Sciatic nerve (tissue), 2 donors: ENCODE results near the gene GRK6. TPM values are rescaled to one million over a fixed set of nuclear protein-coding genes. Genes with fewer than 3 reads are reported as not detected.

Experiments used
- ATAC-seq: fragments of 200-7000 bp; cut with Tn5 transposase; one replicate; pipeline ENCODE4 v1.9.1; 2020; ENCODE audit warnings: mild to moderate bottlenecking, moderate library complexity
- DNase-seq: peaks from one replicate; pipeline ENCODE4 v3.0.0-alpha.2; 2020; ENCODE audit warnings: low spot score
- intact Hi-C: fragments of 100-400 bp; cut with DNase I; formaldehyde crosslinking; loops from one replicate; pipeline ENCODE4 v1.14.2; 2022
- total RNA-seq: library from RNA; stranded (reverse); fragmentation: NEBNext Ultra II Directional; extraction: Animal tissue kit (Norgen Biotek cat#: 25700); gene quantifications from one replicate; pipeline ENCODE4 v1.2.1, GENCODE V29; 2021
- donor health status: DM: no; HTN: no; CAD: no.
- donor health status: DM: no; HTN: no; CAD: no.

Gene GRK6
- 25.0 TPM for total RNA-seq

DNA sequence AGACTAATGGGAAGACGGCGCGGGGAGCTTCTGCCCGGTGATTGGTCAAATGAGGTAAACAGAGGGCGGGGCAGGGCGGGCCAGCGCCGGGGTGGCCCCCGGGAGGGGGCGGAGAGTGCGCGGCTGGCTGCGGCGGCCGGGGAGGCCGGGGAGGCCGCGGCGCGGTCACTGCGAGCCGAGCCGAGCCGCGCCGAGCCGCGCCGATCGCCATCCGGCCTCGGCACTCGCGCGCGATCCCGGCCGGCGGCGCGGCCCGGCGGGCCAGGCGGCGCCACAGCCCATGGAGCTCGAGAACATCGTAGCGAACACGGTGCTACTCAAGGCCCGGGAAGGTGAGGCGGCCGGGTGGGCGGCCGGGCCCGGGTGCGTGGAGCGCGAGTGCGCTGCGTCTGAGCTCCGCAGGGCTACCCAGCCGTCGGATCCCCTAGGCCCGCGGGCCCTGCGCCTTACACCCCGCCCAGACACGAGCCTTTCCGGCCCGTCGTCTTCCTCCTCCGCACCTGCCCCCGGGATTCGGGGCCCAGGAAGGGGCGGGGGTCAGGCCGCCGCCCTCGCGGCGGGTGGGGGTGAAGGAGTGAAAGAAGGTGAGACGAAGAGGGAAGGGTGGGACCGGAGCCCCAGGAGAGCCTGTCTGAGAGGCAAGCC lies at the start of gene GRK6:
Gene GRK6, plus strand, starts transcription at position 111 of the 645 bp plus-strand sequence. Its CDS starts 170 bp downstream, at position 281.
- intact Hi-C loops: no loop called here
- ATAC-seq (no peak), DNase-seq (peak; percentile 75)

GRCh38 chr5:177377851-177378776 lies 48.4 kb upstream of the GRK6 start:
- intact Hi-C loops: no loop called here
- DNase-seq (no peak), ATAC-seq (no peak)

DNA sequence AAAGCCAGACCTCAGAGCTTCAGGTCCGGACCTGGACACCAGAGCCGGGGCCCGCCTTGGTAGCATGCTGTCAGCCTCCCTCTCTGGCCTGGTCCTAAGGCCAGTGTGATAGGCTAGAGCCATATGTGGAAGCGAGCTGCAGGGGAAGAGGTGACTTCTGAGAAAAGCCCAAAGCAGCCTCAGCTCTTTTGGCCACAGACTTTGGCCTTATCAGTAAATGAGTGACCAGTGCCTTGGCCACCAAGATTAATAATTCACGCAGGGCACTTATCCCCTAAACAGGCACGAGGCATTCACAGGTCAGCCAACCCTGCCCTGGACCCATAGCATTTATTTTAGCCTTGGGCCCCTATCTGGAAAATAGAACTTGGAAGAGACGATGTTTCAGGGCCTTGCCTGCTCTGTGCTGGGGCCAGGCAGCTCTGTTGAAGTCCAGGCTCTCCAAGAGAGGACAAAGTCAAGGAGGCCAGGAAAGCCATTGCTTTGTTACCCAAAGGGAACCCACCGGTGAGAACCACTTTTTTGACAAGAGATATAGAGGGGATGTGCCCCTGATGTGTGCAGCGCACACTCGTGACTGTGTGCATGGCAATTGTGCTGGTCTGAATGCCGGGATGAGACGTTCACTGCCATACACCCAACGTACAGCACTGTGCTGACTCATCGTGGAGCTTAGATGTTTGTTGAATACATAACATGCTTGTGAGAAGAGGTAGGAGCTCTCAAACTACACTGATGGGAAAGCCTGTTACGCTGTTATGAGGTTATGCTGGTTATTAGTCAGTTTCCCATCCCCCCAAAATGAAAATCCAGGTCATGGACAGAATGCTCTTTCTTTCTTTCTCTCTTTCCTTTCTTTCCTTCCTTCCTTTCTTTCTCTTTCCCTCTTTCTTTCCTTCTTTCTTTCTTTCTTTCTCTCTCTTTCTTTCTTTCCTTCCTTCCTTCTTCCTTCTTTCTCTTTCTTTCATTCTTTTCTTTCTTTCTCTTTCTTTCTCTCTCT lies 47.3 kb upstream of the GRK6 start:
- no peak for ATAC-seq
- intact Hi-C loops: no loop called here
- no peak for DNase-seq

GRCh38 chr5:177380805-177381126 lies 45.7 kb upstream of the GRK6 start:
- DNase-seq (no peak), ATAC-seq (no peak)
- intact Hi-C loops: no loop called here

GRCh38 chr5:177382423-177383029 lies 44.0 kb upstream of the GRK6 start:
- DNase-seq: no peak
- ATAC-seq: no peak
- intact Hi-C loops: no loop called here

DNA sequence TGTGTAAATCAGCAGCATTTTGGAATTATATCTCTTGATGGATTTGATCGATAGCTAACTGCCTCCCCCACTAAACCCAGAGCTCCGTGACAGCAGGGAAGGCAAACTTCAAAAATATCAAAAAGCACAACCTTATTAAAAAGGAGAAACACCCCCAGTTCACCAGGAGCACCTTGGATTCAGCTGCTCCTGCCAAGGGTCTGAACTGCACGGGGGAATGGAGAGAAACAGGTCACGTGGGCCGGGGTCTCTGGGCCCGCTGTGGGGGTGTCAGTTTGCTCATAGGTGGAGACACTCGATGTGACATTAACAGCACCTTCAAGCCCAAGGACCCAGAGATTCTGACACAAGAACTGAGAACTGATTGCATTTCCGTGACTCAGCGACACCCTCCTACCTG lies 43.3 kb upstream of the GRK6 start:
- no peak for DNase-seq
- ATAC-seq: no peak
- intact Hi-C loops: no loop called here

GRCh38 chr5:177384134-177384533 lies 42.3 kb upstream of the GRK6 start, which contains the start of gene SLC34A1:
TSS of gene SLC34A1 (plus strand) at chr5:177384434. CDS start at chr5:177385742, 1,308 bp downstream.
- ATAC-seq: no peak
- DNase-seq: no peak
- intact Hi-C loops: no loop called here

DNA sequence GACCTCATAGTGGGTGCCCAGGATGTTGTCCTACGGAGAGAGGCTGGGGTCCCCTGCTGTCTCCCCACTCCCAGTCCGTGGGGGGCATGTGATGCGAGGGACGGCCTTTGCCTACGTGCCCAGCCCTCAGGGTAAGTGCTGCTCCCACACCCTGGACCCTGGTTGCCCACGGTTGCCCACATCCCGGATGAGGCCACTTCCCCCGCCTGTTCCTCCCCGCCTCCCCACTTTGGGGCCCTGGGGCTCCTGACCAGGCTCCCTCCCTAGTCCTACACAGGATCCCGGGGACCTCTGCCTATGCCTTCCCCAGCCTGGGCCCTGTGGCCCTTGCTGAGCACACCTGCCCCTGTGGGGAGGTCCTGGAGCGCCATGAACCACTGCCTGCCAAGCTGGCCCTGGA lies 40.8 kb upstream of the GRK6 start:
- ATAC-seq (no peak), DNase-seq (no peak)
- intact Hi-C loops: no loop called here

DNA sequence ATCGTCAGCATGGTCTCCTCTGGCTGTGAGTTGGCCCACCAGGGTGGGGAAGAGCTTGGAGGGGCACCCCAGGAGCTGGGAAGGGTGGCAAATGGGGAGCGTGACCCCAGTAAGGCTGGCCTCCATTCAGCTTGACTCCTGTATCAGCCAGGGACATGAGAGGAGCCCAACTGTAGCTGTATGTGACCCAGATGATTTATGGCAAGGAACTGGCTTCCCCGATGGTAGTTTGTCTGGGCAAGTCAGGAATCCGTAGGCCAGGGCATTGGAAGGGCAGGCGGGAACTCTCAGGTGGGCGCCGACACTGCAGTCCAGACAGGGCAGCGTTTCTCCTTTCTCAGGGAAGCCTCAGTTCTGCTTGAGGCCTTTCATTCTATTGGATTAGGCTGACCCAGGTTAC lies 39.9 kb upstream of the GRK6 start:
- DNase-seq (no peak), ATAC-seq (no peak)
- intact Hi-C loops: no loop called here

DNA sequence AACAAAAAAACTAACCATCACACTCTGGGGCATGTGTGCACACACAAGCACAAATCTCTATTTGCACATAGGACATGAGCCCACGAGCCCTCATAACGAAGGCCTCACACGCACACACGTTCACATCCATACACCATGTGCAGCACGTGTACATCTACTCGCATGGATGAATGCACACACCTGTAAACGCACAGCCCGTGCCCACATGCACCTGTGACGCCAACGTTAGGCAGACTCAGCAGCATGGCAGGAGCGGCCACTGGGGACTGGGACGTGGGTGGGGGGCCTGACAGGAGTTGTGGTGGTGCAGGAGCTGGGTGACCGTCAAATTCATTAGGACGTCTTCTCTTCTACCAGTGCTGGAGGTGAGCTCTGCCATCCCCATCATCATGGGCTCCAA lies 39.1 kb upstream of the GRK6 start:
- ATAC-seq (no peak), DNase-seq (no peak)
- intact Hi-C loops: no loop called here

- DNase-seq (no peak), ATAC-seq (no peak)
- intact Hi-C loops: no loop called here
Observed at GRCh38 chr5:177388521-177389052, 37.9 kb upstream of the GRK6 start.

GRCh38 chr5:177389241-177390169 lies 37.0 kb upstream of the GRK6 start:
- DNase-seq: no peak
- intact Hi-C loops: loop anchor here (5.0 kb wide), 1 partner anchor 113 kb away; no protein-coding TSS in a partner anchor
- no peak for ATAC-seq

- DNase-seq (peak; percentile 87), ATAC-seq (peak; percentile 89)
- intact Hi-C loops: loop anchor here (5.0 kb wide), 1 partner anchor 112 kb away; no protein-coding TSS in a partner anchor
Observed at GRCh38 chr5:177390363-177391300, 35.8 kb upstream of the GRK6 start.

- intact Hi-C loops: loop anchor here (5.0 kb wide), 1 partner anchor 110 kb away; no protein-coding TSS in a partner anchor
Observed at GRCh38 chr5:177392765-177393164, 33.7 kb upstream of the GRK6 start.

GRCh38 chr5:177393206-177393765 lies 33.2 kb upstream of the GRK6 start:
- ATAC-seq: no peak
- no peak for DNase-seq
- intact Hi-C loops: loop anchor here (5.0 kb wide), 1 partner anchor 109 kb away; no protein-coding TSS in a partner anchor

More at GRCh38 chr5:177392765-177393164, 33.7 kb upstream of the GRK6 start:
- ATAC-seq (no peak), DNase-seq (no peak)

DNA sequence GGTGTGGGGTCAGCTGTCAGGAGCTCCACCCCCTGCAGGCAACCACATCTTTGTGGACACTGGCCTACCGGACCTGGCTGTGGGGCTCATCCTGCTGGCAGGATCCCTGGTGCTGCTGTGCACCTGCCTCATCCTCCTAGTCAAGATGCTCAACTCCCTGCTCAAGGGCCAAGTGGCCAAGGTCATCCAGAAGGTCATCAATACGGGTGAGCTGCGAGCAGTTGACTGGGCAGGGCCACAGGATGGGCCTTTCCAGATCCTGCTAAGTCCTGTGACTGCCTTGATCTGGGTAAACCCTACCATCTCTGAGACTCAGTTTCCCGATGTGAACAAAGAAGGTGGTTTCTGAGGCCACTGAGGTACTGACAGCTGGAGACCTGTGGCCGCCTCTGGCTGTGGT lies 32.5 kb upstream of the GRK6 start:
- intact Hi-C loops: loop anchor here (5.0 kb wide), 1 partner anchor 108 kb away; no protein-coding TSS in a partner anchor
- ATAC-seq: no peak
- no peak for DNase-seq
